Keratinocyte (primary cell): ENCODE data around the gene ANKRD62. TPM values are rescaled to one million over a fixed set of nuclear protein-coding genes. Genes with fewer than 3 reads are reported as not detected.

Experiments
- DNase-seq: peaks from one replicate; pipeline ENCODE4 v3.0.0-alpha.2; 2011; ENCODE audit warnings: low read depth, missing footprints, low spot score
- FAIRE-seq: peaks from 2 replicates; lab custom pipeline; 2011; peaks lifted over from hg19 to GRCh38; lab: Jason Lieb, UNC
- H2AFZ ChIP-seq: 2 replicates; pipeline ENCODE4 v1.6.0; 2012; ENCODE audit warnings: low read length, control low read depth, inconsistent platforms; ENCODE audit not compliant: control insufficient read depth
- H3K27ac ChIP-seq: 2 replicates; pipeline ENCODE4 v1.5.1; 2011; ENCODE audit warnings: low read length; ENCODE audit not compliant: control insufficient read depth, insufficient read depth
- H3K27me3 ChIP-seq: 3 replicates; pipeline ENCODE4 v1.6.0; 2011; ENCODE audit warnings: low read length; ENCODE audit not compliant: control insufficient read depth, insufficient read depth; ENCODE audit errors: extremely low read depth
- H3K36me3 ChIP-seq, 2 experiments: 2 replicates in 1 of 2; 3 replicates in 1 of 2; pipeline ENCODE4 v1.5.1; 2011; ENCODE audit warnings: low read length in 2 of 2, mild to moderate bottlenecking in 1 of 2; ENCODE audit not compliant: control insufficient read depth in 2 of 2, insufficient read depth in 2 of 2; ENCODE audit errors: extremely low read depth in 1 of 2
- H3K4me1 ChIP-seq: 3 replicates; pipeline ENCODE4 v1.5.1; 2011; ENCODE audit warnings: low read length; ENCODE audit not compliant: control insufficient read depth, insufficient read depth; ENCODE audit errors: extremely low read depth
- H3K4me2 ChIP-seq: 3 replicates; pipeline ENCODE4 v1.6.0; 2011; ENCODE audit warnings: low read depth, low read length; ENCODE audit not compliant: control insufficient read depth, insufficient read depth; ENCODE audit errors: extremely low read depth
- H3K4me3 ChIP-seq, 3 experiments: fragments of 200-600 bp in 1 of 3; sonication (generic) in 1 of 3; 2 replicates in 2 of 3; 3 replicates in 1 of 3; pipeline ENCODE4 v1.5.1; 2011 to 2016; ENCODE audit warnings: low read length in 3 of 3, mild to moderate bottlenecking in 3 of 3, control low read depth in 2 of 3, inconsistent platforms in 1 of 3, low read depth in 1 of 3, mixed read lengths in 1 of 3, mixed run types in 1 of 3, moderate library complexity in 1 of 3; ENCODE audit not compliant: control insufficient read depth in 2 of 3, insufficient read depth in 2 of 3; ENCODE audit errors: extremely low read depth in 1 of 3
- H3K79me2 ChIP-seq: 2 replicates; pipeline ENCODE4 v1.6.0; 2012; ENCODE audit warnings: low read length; ENCODE audit not compliant: control insufficient read depth, insufficient read depth
- H3K9ac ChIP-seq: 3 replicates; pipeline ENCODE4 v1.6.0; 2011; ENCODE audit warnings: low read length; ENCODE audit not compliant: control insufficient read depth, insufficient read depth; ENCODE audit errors: extremely low read depth
- H3K9me1 ChIP-seq: 3 replicates; pipeline ENCODE4 v1.6.0; 2011; ENCODE audit warnings: low read length; ENCODE audit not compliant: control insufficient read depth, insufficient read depth; ENCODE audit errors: extremely low read depth
- H3K9me3 ChIP-seq: 2 replicates; pipeline ENCODE4 v1.5.1; 2012; ENCODE audit warnings: low read depth, low read length; ENCODE audit not compliant: control insufficient read depth
- H4K20me1 ChIP-seq: 3 replicates; pipeline ENCODE4 v1.6.0; 2011; ENCODE audit warnings: low read length; ENCODE audit not compliant: control insufficient read depth, insufficient read depth; ENCODE audit errors: extremely low read depth
- EZH2 ChIP-seq: IDR thresholded peaks from one replicate; pipeline ENCODE4 v1.6.1; 2012; ENCODE audit warnings: inconsistent platforms, mild to moderate bottlenecking, low read length, moderate library complexity
- dilution Hi-C: fragments of 300-500 bp; cut with MboI; formaldehyde crosslinking; loops from one replicate; pipeline ENCODE4 v1.7.0; 2020; ENCODE audit warnings: low sequenced_read_pairs; ENCODE audit not compliant: extremely low pct_ligation_motif_present
- polyA plus RNA-seq, 5 experiments: library from polyadenylated mRNA; depleted of rRNA in 3 of 5; stranded (reverse) in 3 of 5; stranded (forward) in 1 of 5; unstranded in 1 of 5; fragments of >200 nt; gene quantifications; 1 replicate in 1 of 5; 2 replicates in 3 of 5; 3 replicates in 1 of 5; pipeline versions ENCODE4 v1.2.1 to v1.2.3, GENCODE V29; 2011 to 2012; ENCODE audit warnings: missing spikeins in 2 of 5, low read depth in 1 of 5, low replicate concordance in 1 of 5
- TF ChIP-seq, protein P1 (sequence below), 3 experiments: IDR thresholded peaks in 1 of 3; conservative IDR thresholded peaks in 1 of 3; optimal IDR thresholded peaks in 1 of 3; 2 replicates in 2 of 3; 3 replicates in 1 of 3; pipeline versions ENCODE3 to v1.5.1; 2011; ENCODE audit warnings: low read length in 3 of 3, mild to moderate bottlenecking in 3 of 3, moderate library complexity in 2 of 3, control low read depth in 1 of 3, inconsistent platforms in 1 of 3; ENCODE audit not compliant: insufficient read depth in 2 of 3; ENCODE audit errors: extremely low read depth in 1 of 3

The ANKRD62 gene
- polyA plus RNA-seq, 1 donor (not counting 4 experiments of a cell fraction or from before 2014, with no cell fraction given) = not detected

DNA sequence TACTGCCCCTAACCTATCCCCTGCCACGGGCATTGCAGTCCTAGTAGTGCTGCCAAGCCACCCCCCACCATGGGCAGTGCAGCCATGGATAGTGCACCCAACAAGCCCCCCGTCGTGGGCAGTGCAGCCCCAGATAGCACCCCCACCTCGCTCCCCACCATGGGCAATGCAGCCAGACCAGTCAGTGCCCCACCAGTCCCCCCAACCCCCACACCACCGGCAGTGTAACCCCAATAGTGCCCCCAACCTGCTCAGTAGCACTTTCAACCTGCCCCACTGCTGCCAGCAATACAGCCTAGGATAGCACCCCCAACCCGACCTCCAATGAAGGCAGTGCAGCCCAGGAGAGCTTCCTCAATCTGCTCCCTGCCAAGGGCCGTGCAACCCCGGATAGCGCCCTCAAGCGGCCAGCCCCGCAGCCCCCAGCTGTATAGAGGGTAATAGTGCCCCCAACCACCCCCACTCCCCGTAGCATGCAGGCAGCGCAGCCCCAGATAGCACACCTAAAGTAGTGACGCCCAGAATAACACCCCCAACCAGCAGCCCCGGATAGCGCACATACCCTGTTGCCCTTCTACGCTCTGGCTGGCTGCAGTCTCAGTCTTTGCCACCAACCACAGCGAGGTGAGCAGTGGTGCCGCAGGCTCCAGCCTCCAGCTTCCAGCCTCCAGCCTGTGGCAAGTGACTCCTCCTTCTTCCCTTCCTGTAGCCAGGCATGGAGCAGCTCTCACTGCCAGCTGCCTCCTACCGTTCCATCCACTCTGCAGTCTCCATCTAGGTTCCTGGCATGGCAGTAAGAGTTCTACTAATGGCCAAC is 45.4 kb upstream of the ANKRD62 start:
- DNase-seq (no peak), FAIRE-seq (peak; percentile 9)
- peaks cover 4% of the 10 kb centered on the region for H3K4me1 ChIP-seq
- no peaks in the 10 kb centered on the region for H4K20me1 ChIP-seq
- no peaks in the 10 kb centered on the region for H3K9me1 ChIP-seq
- H3K9ac ChIP-seq = no peak overlapping the region
- no peaks in the 10 kb centered on the region for H3K9me3 ChIP-seq
- TF ChIP-seq, protein P1, sequence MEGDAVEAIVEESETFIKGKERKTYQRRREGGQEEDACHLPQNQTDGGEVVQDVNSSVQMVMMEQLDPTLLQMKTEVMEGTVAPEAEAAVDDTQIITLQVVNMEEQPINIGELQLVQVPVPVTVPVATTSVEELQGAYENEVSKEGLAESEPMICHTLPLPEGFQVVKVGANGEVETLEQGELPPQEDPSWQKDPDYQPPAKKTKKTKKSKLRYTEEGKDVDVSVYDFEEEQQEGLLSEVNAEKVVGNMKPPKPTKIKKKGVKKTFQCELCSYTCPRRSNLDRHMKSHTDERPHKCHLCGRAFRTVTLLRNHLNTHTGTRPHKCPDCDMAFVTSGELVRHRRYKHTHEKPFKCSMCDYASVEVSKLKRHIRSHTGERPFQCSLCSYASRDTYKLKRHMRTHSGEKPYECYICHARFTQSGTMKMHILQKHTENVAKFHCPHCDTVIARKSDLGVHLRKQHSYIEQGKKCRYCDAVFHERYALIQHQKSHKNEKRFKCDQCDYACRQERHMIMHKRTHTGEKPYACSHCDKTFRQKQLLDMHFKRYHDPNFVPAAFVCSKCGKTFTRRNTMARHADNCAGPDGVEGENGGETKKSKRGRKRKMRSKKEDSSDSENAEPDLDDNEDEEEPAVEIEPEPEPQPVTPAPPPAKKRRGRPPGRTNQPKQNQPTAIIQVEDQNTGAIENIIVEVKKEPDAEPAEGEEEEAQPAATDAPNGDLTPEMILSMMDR (optimal IDR thresholded peaks at IDR 0.05 in 1 of 3, IDR thresholded peaks at IDR 0.05 in 1 of 3, conservative IDR thresholded peaks at IDR 0.05 in 1 of 3; ENCODE audit: extremely low read depth in 1 of 3, insufficient read depth in 2 of 3, low read length in 3 of 3) = no peak
- TF ChIP-seq EZH2 = no peak
- dilution Hi-C loops = no loop called here
- H3K4me2 ChIP-seq = peak overlapping the region; percentile 11
- no peaks in the 10 kb centered on the region for H3K27me3 ChIP-seq
- peak overlapping the region; percentile 16 for H3K27ac ChIP-seq
- H3K36me3 ChIP-seq = no peaks in the 10 kb centered on the region
- peak overlapping the region; percentile 35 for H2AFZ ChIP-seq
- H3K4me3 ChIP-seq = no peak overlapping the region
- H3K79me2 ChIP-seq = no peaks in the 10 kb centered on the region

DNA sequence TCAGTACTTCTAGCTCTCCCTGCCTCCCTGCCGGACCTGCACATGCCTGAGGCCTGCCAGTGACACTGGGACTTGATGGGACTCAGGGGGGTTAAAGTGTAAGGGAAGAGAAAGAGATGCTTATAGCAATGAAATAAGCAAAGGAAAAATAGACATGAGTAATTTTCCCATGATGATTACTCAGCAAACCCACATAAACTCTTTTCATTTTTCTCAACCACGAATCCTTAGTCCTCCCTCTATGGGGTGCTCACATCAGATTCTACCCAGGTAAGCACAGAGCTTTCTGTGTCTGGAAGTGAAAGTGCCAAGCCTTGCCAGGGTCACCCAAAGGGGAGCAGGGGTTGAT is 44.8 kb upstream of the ANKRD62 start:
- dilution Hi-C loops = no loop called here
- Histone ChIP-seq H3K4me2 (peak overlapping the region; percentile 11), H3K27ac (peak overlapping the region; percentile 16), H3K4me1 (peaks cover 4% of the 10 kb centered on the region), H3K9ac (no peak overlapping the region), H3K9me3 (no peaks in the 10 kb centered on the region), H3K27me3 (no peaks in the 10 kb centered on the region), H3K36me3 (no peaks in the 10 kb centered on the region), H3K4me3 (no peak overlapping the region), H3K79me2 (no peaks in the 10 kb centered on the region), H2AFZ (peak overlapping the region; percentile 35), H4K20me1 (no peaks in the 10 kb centered on the region), H3K9me1 (no peaks in the 10 kb centered on the region)
- DNase-seq = no peak
- no peak for TF ChIP-seq EZH2
- TF ChIP-seq, protein P1 (optimal IDR thresholded peaks at IDR 0.05 in 1 of 3, IDR thresholded peaks at IDR 0.05 in 1 of 3, conservative IDR thresholded peaks at IDR 0.05 in 1 of 3; ENCODE audit: extremely low read depth in 1 of 3, insufficient read depth in 2 of 3, low read length in 3 of 3) = no peak
- no peak for FAIRE-seq
